SHP77 treated with DMSO at 0.1 percent for 48 hours (cell line): Measurements from ENCODE around the gene SSR2.
"Not testable (repeated sequence)": the region's sequence is repeated elsewhere in the genome, so short reads cannot be mapped to it uniquely, and the experiment has no call there.

Experiments
- DNase-seq: peaks from one replicate; lab custom pipeline; 2025; lab: John Stamatoyannopoulos, UW

Gene SSR2

DNA sequence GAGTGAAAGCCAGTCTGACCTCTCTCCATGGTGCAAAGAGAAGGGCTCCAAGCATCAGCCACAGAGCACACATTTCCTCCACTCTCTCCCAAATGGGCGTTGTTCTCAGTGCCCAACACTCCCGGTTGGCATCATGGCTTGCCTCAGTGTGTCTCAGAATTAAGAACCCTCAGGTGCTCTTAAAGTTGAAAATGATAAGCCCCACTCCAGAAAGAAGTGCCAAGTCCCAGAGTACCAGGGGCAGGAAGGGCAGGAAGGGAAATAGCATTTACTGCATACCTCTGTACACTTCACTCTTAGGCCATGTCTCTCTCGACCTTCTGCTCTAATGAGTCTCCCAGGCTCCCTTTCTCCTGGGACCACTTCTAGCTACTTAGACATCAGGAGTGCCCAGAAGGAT, 27.2 kb downstream of the SSR2 start:
- no peak for DNase-seq

DNA sequence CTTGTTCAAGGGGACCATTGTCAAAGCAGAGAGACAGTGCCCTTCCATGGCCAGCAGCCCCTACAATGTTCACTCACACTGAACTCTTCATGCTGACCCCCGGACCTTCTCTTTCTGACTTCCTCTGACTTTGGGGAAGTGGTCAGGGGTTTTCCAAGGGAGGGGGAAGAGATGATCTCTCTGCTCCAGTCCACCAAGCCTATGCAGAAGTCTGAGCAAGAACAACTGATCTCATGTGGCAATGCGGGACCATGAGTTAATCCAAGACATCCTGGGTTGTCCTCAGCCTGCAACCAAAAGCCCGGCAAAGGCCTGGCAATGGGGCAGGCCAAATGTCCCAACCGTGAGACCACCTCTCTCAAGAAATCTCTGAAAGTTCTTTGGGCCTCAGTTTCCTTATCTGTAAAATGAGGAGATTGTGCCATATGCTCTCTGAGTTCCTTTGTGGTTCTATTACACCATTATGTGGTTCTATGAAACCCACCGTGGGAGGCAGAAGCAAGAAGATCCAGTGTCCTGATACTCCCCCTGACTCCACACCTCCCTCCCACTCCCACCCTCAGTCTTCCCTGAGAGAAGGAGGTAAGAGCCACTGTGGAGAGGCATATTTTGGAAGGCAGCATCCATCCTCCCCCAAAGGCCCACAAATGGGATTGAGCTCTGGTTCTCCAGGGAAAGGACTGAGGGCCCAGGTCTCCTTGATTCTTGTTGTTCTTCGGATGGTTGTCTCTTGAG, 30.6 kb downstream of the SSR2 start:
- DNase-seq = no peak

DNA sequence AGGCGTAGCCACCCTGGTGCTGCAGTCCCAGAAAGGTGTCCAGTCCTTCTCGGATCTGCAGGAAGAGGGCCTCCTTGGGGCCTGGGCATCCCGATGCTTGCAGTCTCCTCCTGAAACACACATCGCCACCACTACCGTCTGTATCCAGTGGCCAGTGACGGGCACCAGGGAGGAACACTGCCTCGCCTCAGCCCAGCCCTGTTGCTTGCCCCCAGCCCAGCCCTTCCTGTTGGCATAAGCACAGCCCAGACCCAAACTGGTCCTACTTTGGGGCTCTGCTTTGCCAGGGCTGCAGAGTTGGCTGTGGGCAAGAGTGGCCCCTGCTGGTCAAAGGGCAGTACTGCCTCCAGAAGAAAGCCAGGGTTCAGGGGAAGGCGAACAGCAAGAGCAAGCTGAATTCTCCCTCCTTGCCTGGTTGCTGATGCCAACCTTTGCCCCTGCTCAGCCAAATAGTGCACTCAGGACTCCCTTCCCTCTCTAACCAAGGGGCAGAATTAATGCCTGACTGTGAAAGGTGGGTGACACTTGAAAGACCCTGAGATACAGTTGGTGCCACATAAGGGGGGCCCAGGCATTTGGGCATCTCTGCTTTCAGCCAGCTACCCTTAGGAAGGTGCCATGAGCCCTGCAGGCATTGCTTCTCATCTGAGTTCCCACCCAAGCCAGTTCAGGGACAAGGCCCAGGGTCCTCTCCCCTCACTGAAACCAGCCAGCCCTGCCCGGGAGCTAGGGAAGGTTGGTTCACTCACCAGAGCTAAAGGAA, 31.3 kb downstream of the SSR2 start:
- DNase-seq = peak; percentile 73

DNA sequence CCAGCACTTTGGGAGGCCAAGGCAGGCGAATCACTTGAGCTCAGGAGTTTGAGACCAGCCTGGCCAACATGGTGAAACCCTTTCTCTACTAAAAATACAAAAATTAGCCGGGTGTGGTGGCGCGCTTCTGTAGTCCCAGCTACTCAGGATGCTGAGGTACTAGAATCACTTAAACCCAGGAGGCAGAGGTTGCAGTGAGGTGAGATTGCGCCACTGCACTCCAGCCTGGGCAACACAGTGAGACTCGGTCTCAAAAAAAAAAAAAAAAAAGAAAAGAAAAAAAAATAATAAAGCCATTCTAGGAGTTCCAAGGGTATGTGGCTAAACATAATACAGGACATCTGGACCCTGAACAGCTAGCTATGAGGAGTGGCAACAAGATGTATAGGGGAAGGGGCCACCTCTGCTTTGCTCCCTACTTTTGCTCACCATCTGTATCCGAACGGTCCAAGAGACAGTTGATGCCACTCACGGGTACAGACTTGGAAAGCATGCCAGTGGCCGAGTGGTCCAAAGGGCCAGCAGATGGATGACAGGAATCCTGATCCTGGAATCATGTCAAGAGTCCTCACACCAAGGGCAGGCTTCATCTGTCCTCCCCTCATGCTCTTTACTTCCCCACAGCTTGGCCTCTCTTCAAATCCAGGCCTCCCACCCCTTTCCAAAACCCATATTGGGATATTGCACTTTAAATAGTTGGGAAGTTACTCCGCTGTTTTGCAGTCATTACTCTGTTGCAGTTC, 35.7 kb downstream of the SSR2 start:
- not testable (repeated sequence) for DNase-seq

DNA sequence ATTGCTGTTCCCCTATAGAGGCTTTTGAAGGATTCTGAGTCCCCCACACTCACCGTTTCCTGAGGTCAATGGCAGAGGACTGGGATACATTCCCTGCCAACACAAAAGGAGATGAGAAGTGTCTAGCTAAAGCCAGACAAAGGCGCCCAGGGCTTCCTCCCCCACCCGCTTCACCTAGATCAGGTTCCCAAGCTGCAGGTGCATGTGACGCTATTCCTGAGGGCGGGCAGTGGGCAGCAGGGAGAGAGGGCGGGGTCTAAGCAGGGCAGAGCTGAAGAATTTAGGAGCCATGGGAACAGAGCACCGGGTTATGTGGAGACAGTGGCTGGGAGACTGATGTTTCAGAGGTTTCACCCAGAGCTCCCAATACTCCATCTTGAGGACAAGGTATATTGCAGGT, 36.4 kb downstream of the SSR2 start:
- no peak for DNase-seq

DNA sequence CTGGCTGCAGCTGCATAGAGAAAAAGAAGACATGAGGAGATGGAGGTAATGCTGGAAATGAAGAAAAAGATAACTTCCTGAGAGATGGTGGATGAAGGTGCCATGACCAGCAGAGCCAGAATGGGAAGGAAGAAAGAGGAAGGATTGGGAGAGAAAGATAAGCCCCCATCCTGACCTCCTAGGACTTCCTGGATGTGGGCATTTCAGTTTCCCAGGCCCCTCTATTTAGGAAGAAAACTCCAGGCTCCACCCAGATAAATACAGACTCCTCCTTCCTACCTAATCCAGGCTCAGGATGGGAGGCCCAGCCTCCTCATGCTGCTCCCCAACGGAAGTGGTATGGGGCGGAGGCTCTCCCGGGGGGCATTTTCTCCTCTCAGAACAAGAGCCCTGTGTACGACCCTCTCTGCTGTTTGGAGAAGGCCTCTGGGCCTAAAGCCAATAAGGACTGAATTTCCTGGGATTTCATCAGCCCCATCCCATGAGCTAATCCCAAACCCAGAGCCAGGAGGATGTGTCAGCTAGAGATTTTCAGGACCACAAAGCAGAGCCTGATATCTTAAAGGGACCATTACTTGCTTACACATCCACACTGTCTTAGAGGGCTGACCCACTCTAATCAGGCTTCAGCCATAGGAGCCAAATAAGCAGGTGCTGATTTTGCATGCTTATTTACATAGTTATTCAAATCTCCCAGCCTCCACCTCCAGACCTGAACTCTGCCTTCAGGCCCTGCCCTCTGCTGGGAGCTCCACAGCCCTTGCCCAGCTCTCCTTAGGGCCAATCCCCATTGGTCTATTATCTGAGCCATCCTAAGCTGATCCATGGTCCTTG, 37.3 kb downstream of the SSR2 start:
- DNase-seq = peak; percentile 76

DNA sequence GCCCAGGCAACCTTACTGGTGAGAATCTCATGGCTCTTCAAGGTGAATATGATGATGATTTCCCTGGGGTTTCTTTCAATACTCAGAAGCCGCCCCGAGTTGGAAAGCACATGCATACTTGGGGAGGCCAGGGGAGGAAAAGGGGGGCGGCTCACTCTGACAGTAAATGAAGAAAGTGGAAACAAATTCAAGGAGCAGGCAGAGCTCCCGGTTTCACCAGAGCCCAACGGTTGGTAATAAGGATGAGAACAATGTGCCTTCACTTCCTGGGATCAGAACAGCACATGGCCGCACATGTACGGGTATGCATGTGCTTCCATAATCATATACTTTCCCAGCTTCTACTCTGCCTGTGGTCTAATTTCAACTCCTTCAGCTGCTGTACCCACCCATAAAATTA, 38.6 kb downstream of the SSR2 start:
- DNase-seq = no peak

DNA sequence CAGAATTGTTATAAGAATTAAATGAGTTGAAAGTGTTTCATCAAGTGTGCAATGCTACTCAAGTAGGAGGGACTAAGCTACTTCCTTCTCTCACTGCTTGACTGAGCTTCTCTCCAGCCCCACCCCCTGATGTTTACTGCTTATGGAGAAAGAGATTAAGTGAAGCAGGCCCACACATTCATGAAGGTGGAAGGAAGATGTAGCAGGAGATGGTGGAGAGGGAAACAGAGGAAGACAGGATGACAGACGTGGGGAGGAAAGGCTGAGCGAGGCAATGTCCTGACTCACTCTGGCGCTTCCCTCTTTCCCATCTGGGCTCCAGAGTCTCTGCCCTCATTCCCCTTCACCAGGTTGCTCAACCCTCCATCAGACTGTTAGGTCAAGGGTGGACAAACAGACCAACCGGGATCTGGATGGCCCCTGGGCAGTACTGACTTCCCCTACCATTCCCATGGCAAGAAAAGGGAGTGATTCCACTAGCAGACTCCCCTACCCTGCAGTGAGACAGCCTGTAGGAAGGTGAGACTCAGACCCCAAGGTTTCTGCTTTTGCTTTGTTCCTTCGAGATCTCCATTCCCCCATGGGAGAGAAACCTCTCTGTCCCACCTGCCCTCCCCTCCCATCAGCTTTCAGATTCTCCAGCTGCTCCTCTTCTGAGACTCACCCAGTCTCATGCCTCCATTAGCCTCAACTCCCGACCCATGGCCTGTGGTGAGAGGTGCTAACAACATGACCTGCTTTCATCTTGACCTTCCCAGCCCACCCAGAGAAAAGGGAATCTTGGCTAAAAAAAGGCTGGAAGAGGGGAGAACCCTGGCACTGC, 39.3 kb downstream of the SSR2 start:
- no peak for DNase-seq

DNA sequence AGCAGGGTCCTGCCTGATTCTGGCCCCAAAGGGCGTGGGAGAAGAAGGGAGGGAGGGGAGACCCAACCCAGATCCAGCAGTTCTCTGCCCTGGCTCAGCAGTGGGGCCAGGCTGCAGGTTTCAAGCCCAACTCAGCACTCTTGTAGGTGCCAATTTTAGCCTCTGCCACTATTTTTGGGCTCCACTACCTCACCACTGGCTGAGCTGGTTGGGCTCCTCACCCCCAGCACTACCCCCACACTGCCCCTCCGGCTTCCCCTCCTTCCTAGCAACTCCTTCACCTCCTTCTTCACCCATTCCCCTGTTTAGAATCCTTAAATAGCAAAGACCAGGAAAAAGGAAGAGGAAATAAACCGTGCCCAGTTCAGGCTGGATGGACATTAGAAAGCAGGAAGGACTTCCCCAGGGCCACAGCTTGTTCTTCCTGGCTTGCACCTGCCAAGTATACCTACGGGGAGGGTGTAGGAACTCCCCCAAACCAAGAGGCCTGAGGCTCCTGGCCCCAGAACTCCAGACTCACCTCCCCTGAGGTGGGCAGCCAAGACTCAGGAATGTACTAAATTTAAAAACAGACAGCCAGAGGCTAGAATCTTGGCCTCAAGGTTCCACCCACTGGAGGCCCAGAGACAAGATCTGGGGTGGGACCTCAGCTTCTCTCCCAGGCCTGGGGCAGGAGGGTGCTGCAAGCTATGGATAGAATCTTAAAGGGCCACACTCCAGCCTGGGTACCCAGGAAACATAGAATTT, 41.0 kb downstream of the SSR2 start:
- no peak for DNase-seq

DNA sequence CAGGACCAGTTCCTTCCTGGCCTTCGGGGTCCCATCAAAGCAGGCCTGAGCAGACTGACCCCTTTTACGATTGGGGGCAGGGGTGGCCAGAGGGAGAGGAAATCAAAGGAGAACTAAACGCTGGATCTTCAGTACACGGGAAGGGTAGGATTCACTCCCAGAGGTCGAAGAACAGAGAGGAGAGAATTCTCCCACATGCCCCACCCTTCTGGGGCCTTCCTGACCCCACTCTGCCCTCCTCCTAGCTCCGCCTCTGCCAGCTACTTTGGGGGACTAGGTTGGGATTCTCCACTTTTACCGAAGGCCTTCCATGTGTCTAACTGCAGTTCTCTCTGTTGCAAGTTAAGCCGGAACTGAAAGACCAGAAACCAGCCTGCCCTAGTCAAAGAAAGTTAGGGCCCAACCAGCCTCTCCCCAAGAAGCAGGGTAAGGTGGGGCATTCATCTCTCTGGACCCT, 41.8 kb downstream of the SSR2 start:
- DNase-seq = no peak

DNA sequence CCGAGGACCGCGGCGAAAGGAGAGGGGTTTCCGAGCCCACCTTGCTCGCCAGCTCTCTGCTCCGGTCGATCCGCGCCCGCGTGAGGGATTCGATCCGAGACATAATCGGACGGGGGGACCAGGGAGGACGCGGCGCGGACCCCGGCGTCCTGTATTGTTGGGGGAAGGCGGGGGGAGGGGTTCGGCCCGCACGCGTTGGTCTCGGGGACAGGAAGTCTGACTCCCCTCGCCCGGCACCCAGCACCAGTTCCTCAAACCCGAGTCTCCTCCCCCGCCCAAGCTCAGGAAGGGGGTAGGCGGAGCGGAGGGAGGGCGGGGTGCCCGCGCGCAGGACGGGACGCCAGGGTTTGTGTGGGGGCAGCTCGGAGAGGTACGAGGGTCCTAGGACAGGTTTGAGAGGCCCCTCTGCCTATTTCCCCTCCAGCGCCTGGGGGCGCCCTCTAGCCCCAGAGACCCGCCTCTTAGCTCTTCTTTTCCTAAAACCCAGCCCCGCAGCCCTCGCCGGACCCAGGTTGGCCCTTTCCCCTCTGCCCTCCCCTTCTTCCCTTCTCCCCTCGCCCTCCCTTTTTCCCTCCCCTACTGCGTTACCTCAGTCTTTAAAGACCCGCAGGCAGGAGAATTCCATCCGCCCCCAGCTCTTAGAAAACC, 42.3 kb downstream of the SSR2 start, which contains the start of gene ARHGEF2:
Gene ARHGEF2, minus strand, starts transcription at position 223 of the 648 bp plus-strand sequence. Its CDS starts 120 bp downstream, at position 103.
- no peak for DNase-seq

DNA sequence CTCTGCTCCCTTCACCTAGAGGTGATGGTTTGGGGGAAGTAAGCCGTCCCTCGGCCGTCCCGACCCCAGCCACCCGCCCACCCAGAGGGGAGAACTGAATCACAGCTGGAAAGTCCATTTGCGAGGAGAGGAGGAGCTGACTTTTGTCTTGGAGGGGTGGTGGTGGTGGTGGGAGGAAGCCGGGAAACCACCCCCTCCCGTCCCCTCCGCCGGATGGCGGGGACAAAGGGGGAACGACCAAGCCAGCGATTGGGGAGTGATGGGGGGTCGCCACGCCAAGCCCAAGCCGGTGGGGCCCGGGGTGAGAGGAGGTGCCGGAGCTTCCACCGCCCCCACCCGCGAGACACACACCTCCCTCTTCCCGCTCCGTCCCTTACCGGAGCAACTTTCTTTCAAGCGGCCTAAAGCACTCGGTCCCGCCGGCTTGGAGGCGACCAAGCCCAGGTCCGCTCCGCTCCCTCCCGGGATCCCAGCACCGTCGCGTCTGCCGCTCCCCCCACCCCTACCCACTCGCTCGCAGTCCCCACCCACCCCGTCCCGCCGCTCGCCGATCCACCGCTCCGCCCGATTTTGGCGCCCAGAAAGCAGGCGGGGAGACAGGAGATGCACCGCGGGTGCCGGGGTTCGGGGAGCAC, 42.9 kb downstream of the SSR2 start:
- DNase-seq = no peak

DNA sequence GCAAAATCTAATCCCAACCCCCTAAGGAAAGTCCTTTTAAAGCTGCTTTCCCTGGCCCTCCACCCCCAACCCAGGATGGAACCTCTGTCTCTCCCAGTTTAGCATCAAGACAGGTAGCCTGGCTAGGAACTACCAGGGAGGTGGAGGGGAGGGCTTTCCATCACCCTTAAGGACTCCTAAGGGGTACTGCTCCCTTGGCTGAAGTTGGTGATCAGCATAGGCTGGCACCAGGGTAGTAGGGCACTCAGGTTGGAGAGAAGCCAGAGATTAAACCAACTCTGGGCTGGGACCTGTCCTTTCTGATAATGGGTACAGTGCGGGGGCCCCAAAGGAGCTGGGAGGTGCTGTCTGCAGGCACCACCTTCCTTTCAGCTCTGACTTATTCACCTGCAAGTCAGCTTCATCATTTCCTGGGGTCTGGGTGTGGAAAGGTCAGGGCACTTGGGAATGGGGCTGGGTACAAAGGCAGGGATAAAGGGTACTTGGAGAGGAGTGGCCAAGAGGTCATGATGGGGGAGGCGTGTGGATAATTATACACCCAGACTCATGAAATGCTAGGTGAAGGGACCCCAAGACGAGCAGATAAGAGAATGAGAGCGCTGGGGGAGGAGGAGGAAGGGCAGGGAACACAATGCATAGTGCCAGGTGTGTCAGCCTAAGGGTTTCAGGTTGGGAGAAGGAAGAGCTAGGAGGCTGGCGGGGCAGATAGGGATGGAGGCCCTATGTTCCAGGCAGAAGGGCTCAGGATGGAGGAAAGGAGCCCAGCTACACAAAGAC, 43.6 kb downstream of the SSR2 start:
- DNase-seq = no peak

DNA sequence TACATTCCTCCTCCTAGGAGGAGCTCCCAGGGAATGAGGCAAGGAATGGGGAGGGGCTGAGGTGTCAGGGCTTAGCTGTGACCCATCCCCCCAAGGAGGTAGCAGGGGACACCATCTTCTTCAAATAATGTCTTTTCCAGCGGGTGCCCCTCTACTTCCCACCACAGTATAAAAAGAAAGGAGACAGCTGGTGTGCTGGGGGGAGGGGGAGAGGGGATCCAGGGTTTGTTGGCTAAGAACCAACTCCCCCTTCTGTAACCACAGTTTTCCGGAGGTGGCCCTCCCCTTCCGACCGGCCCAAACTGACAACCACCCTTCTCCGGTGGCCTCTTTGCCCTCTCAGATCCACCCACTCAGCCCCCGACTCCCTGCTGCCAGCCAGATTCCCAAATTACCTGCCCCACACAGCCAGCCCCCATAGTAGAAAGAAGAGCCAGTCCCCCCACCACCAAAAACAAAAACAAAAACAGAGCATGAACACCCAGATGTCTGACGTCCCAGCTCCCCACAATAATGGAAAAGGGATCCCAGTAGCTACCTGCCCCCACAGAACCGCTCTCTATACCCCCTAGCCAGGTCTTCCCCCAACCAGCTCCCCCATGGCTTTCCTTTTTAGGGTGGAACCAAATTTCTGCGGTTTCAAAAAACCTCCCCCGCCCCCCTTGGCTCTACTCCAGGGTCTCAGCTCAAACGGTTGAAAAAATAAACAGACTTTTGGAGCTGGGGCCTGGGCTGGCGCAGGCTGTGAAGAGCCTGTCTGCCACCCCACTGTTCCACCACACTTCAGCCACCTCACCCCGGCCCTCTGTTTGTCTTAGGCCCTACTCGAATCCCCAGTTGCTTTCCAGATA, 44.5 kb downstream of the SSR2 start:
- peak; percentile 50 for DNase-seq

DNA sequence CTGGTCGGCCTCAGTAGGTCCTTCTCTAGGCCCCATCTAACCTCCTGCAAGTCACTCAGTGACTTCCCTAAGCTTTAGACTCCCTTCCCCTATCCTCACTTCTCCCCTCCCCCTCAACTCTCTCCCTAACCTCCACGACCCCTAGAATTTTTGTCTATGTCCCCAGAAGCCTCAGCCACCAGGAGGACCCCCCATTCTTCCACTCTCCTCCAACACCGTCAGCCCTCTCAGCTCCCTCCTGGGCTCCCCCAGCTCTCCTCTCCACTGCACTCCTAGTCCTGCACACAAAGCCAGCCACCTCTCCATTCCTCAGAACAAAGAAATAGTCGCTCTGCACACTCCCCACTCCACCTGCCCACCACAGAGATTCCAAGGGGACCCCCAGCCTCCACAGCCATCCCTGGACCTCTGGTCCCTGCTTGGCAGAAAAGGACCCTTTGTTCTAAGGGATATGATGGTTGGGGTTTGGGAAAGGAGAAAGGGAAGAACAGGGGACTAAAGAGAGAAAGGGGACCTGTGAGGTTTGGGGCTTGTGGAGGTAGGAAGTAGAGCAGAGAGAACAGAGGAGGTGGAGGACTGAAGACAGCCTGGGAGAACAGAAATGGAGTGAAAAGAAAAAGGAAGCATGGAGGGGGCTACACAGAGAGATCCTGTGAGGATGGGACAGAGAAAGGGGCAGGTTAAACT, 45.2 kb downstream of the SSR2 start:
- DNase-seq = no peak

DNA sequence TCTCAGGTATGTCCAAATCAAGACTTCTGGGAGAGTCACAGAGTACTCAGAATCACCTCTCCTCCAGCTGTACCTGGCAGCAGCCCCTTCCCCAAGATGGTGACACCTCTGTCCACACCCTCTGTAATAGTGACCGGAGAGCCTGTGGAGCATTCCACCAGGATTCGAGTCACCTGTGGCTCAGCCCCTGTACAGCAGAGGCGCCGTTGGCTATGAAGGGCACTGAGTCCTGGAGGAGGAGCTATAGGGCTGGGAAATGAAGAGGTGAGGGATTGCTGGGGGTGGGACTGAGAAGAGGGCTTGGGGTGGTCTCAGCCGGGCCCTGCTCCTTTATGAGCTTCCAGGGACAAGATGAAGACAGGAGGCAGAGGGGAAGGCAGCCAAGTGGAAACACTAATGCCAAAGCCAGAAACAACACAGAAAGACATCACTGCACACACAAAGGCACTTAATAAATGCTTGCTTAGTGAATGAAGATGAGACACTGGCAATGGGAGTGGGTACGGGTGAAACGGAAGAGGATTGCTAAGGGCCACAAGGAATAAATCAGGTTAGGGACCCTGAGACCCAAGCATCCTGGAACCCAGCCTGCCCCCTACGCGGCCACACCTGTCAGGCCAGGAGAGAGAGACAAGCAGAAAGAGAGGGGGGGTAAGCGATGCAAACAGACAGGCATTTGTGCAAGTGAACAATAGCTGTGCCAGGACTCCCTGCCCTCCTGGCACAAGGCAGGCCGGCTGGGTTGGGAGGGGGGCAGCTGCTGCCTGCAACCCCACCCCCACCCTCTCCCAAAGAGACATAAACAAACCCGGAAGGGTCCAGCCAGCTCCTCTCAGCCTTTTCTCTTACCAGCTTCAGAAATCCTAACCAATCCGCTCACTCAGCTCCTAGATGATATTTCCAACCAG, 46.3 kb downstream of the SSR2 start:
- DNase-seq = no peak
